NCI-H1436 treated with DMSO at 0.1 percent for 48 hours (cell line): ENCODE measurements around the gene MKX.
"Not testable (repeated sequence)": the region's sequence is repeated elsewhere in the genome, so short reads cannot be mapped to it uniquely, and the experiment has no call there.

ENCODE experiments used
- DNase-seq: peaks from one replicate; lab custom pipeline; 2025; lab: John Stamatoyannopoulos, UW

Gene MKX

GRCh38 chr10:27692663-27693062 is 53.0 kb downstream of the MKX start:
- no peak for DNase-seq

DNA sequence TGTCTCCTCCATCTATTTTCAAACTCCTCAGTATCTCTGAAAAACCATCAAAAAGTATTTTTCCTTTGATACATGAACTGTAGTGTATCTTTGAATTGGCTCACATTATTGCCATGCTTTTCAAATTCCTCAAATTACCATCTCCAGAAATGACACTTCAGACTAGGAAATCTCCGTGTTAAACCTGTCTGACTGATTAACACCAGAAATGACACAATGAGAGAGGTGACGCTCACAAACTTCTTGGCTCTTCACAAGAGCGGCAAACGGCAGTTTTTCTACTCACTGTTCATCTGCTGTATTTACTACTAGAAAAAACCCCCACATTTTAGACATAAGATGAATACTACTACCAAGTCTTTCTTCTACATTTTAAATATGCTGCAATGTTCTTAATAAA is 56.6 kb downstream of the MKX start:
- no peak for DNase-seq

GRCh38 chr10:27688276-27688675 is 57.3 kb downstream of the MKX start:
- no peak for DNase-seq

DNA sequence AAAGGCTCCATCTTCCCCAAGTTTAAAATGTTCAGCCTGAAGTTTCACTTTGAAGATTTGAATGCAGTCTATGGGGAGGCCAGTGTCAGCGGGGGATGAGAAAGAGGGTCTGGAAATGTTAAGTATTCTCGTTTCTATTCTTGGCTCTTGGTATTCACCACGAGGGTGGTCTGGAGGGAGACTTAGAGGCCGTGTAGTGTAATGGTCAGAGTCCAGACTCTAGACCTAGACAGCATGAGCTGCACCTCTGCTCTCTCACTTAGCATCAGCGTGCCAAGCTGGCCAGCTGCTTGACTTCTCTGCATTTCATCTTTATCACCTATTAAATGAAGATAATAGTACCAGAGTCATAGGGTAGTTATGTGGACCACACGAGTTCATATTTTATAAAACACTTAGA is 57.9 kb downstream of the MKX start:
- no peak for DNase-seq

DNA sequence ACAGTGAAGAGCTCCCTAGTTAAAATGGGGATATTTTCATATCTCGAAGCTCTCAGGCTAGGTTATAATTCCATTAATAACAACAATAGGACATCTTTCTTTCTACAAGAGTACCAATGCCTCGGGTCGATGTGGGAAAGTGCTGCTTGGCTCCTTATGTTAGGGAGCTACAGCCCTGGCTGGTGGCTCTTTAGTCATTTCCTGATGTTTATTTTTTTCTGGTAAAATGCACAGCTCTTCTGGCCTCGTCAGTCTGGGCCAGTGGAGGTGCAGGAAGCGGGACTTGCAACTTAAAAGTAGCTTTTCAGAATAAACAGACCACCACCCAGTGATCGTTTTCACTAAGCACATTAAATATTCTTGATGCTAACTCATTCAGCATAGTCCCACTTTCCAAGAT is 58.3 kb downstream of the MKX start:
- no peak for DNase-seq

DNA sequence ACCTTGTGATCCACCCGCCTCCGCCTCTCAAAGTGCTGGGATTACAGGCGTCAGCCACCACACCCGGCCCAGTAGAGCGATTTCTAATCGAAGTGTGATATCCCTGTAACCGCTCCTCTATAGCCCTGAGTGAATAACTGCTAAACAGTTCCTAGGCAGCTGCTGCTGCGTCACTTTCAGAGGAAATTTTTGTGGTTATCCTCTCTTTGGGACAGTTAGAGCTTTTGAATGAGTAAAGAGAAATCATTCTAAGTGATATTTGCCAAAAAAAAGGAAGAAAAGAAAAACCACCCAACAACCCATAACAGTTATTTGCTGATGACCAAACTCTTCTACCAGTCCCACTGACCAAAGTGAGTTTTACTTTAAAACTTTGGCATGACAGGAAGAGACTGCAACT is 59.9 kb downstream of the MKX start:
- DNase-seq: no peak

DNA sequence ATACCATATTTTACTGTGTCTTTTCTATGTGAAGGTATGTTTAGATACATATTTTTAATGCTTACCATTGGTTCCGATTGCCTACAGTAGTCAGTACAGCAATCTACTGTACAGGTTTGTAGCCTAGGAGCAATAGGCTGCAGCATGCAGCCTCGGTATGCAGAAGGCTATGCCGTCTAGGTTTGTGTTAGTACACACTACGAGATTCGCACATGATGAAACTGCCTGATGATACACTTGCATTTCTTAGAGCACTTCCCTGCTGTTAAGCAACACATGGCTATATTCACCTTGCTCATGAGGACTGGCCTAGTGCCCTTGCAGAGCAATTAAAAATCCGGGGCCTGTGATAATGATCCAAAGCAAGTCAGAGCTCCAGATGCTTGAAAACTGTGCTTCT is 62.4 kb downstream of the MKX start:
- DNase-seq: no peak

- not testable (repeated sequence) for DNase-seq
Measured at GRCh38 chr10:27681795-27682194, 63.8 kb downstream of the MKX start.

GRCh38 chr10:27680691-27681605 is 64.7 kb downstream of the MKX start:
- DNase-seq: no peak

DNA sequence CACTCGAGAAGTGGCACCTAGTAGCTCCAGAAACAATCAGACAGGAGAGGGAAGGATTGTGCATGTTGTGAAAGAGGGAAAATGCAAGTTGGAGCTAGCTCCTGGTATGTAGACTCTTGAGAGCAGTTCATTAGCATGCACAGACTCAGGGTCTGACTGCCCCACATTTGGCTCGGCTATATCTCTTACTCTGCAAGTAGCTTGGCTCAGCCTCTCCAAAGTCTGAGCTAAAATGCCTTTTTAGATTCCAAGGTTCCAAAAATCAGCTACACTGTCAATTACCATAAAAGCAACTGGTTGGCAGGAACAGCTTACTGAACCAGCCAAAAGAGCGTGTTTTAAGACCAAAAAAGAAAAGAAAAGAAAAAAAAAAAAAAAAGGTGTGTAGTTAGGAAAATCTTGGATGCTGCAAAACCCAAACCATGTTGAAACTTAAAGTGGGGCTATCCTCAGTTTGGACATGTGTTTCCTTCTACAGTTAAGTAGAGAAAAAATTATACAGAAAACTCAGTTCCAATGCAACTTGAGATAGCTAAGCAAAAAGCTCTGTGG is 65.5 kb downstream of the MKX start:
- DNase-seq: no peak

- DNase-seq: no peak
Measured at GRCh38 chr10:27679369-27679912, 66.2 kb downstream of the MKX start.

DNA sequence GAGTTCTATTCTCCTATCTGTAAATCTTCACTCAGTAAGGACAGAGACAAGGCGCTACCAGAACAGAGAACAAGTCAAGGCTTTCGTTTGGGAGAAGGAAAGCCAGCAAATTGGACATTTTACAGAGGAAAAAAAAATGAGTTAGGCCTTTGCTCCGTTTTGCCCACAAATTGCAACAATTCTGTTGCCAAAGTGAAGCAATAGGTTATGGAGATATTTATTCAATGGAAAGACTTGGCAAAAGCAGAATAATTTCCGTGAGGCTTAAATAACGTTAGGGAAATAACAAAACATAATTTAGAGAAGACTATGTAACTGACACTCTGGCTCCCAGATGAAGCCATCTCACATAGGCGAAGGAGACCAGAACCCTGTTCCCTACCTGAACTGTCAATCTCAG is 67.5 kb downstream of the MKX start:
- no peak for DNase-seq

GRCh38 chr10:27673065-27673464 is 72.6 kb downstream of the MKX start:
- DNase-seq: no peak

DNA sequence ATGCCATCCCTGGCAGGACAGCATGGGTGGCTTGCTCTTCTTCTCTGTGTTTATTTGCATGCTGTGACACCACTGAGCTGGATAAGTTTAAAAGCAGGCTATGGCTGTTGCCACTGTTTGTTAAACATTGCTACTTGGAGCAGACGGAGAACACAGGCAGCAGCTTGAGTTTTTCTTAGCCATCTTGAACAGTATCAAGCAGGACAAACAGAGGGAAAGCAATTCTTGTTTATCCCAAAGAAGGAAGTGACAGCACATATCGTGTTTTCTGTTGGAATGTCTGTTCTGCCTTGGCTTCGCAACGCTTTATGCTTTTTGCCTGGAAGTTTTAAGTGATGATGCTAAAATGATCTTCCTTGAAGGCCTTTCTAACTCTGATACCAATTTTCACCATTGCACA is 73.8 kb downstream of the MKX start:
- DNase-seq: no peak

- DNase-seq: no peak
Measured at GRCh38 chr10:27664461-27664860, 81.2 kb downstream of the MKX start.

DNA sequence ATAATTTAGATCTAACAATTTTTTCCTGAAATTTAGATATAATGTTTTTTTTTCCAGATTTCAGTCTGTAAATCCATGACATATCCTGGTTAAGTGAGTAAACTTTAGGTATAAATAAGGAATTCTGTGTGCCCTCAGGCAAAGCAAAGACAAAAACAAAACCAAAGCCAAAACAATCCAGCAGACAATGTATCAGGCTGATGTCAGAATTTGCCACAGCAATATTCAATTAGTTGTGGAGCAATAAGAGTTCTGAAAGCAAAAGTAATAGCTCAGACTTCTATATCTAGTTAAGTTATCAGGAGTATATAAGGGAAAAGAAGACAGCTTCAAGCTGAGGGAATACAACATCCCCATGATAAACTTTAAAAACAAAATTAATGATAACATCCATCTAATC is 82.0 kb downstream of the MKX start:
- no peak for DNase-seq

DNA sequence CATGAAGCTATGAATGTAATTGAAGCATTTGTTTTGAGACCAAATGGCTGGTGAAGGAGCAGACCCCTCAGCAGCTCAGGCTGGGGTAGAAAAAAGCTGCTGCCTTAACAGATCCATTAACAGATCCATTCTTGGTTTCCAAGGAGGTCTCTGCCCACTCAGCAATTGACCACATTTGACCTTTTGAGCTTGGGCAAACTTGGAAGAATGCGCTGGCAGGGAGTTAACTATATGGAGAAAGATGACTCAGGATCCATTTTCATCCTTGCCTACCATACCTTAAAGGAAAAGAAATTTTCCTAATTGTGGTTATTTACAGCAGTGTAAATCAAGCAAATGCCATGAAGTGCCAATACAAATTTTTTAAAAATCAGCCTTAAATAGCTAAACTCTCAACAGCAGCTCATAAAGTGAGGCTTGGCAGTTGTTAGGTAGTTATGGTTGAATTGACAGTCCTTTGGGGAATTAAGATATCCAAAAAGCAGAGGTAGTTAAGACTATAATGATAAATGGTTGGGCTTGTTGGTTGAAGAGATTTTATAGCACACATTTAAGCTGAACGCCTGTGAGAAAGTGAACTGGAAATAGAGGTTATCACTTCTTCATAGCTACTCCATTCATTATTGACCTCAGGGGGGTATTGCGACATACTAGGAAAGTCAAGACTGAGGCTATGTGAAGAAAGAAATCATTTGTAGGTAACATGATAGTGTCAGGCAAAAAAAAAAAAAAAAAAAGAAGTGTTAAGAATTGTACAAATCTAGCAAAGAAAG is 83.9 kb downstream of the MKX start:
- DNase-seq: no peak

- no peak for DNase-seq
Measured at GRCh38 chr10:27660711-27661110, 84.9 kb downstream of the MKX start.

GRCh38 chr10:27660268-27660667 is 85.4 kb downstream of the MKX start:
- DNase-seq: no peak

- no peak for DNase-seq
Measured at GRCh38 chr10:27659786-27660185, 85.8 kb downstream of the MKX start.

- no peak for DNase-seq
Measured at GRCh38 chr10:27658788-27659187, 86.8 kb downstream of the MKX start.

DNA sequence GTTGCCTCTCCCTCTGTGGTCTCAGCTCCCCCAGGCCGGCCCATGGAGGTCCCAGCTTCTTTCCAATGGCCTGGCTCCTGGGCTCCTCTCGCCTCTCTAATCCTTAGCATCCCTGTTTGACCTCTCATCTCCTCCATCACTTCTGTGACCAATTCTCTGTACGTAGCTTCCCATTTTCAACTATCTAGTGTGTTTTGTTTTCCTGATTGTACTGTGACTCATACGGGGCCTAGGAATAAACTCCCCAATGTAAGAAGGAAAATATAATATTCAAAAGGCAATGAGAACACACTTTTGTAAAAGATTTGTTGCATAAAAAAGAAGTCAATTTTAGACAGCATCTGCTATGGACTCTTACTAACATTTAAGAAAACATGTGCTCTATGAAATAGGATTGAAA is 90.3 kb downstream of the MKX start:
- DNase-seq: no peak

DNA sequence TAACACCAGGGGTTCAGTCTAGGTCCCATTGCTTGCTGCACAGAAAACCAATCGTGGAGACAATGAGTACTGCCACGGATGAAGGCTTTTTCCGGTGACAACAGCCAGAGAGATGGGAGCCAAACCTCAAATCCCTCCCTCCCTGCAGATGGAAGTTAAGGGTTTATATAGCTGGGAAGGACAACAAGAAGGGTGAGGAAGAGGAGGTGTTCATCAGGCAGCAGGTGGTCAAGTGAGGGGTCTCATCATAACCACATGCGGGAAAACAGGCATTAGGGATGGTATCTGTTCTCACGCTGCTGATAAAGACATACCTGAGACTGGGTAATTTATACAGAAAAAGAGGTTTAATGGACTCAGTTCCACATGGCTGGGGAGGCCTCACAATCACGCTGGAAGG is 91.3 kb downstream of the MKX start:
- DNase-seq: no peak
